CD4-positive, alpha-beta T cell treated with Interleukin-21 for 1 hour (primary cell): ENCODE measurements around the gene ABCA1.
"Not testable (repeated sequence)": the region's sequence is repeated elsewhere in the genome, so short reads cannot be mapped to it uniquely, and the experiment has no call there.

Experiments
- DNase-seq: peaks from one replicate; pipeline ENCODE4 v3.0.0-alpha.2; 2020

The ABCA1 gene

GRCh38 chr9:104903609-104904008 lies 24.3 kb downstream of the ABCA1 start:
- DNase-seq: no peak

- no peak for DNase-seq
Measured at GRCh38 chr9:104900871-104901270, 27.1 kb downstream of the ABCA1 start.

GRCh38 chr9:104900324-104900723 lies 27.6 kb downstream of the ABCA1 start:
- DNase-seq: no peak

GRCh38 chr9:104899759-104900247 lies 28.2 kb downstream of the ABCA1 start:
- DNase-seq: no peak

- DNase-seq: not testable (repeated sequence)
Measured at GRCh38 chr9:104898376-104898775, 29.6 kb downstream of the ABCA1 start.

GRCh38 chr9:104896131-104896530 lies 31.8 kb downstream of the ABCA1 start:
- DNase-seq: no peak

- no peak for DNase-seq
Measured at GRCh38 chr9:104895572-104895971, 32.4 kb downstream of the ABCA1 start.

- DNase-seq: no peak
Measured at GRCh38 chr9:104892701-104893100, 35.3 kb downstream of the ABCA1 start.

- DNase-seq: no peak
Measured at GRCh38 chr9:104890433-104890770, 37.6 kb downstream of the ABCA1 start.

- no peak for DNase-seq
Measured at GRCh38 chr9:104885818-104886709, 41.9 kb downstream of the ABCA1 start.

GRCh38 chr9:104883169-104883568 lies 44.8 kb downstream of the ABCA1 start:
- no peak for DNase-seq

- no peak for DNase-seq
Measured at GRCh38 chr9:104882566-104882965, 45.4 kb downstream of the ABCA1 start.

- DNase-seq: no peak
Measured at GRCh38 chr9:104882086-104882485, 45.9 kb downstream of the ABCA1 start.

- DNase-seq: no peak
Measured at GRCh38 chr9:104879555-104880309, 48.2 kb downstream of the ABCA1 start.

- DNase-seq: no peak
Measured at GRCh38 chr9:104876587-104876986, 51.4 kb downstream of the ABCA1 start.

- DNase-seq: no peak
Measured at GRCh38 chr9:104875897-104876296, 52.1 kb downstream of the ABCA1 start.

GRCh38 chr9:104875320-104875719 lies 52.6 kb downstream of the ABCA1 start:
- DNase-seq: no peak

- no peak for DNase-seq
Measured at GRCh38 chr9:104873489-104873850, 54.5 kb downstream of the ABCA1 start.

GRCh38 chr9:104872656-104873488 lies 55.1 kb downstream of the ABCA1 start:
- peak; percentile 4 for DNase-seq

GRCh38 chr9:104871961-104872527 lies 55.9 kb downstream of the ABCA1 start:
- DNase-seq: no peak

GRCh38 chr9:104869811-104870210 lies 58.1 kb downstream of the ABCA1 start:
- no peak for DNase-seq

GRCh38 chr9:104868687-104869404 lies 59.1 kb downstream of the ABCA1 start:
- peak; percentile 12 for DNase-seq
